ENCODE measurements around the gene NEMF.
"Not testable (repeated sequence)": the region's sequence is repeated elsewhere in the genome, so short reads cannot be mapped to it uniquely, and the experiment has no call there.

The NEMF gene

GRCh38 chr14:49755378-49755777 is 97.2 kb downstream of the NEMF start:
- DNase-seq (ENCODE audit: low read depth in 3 of 3) = no peak

GRCh38 chr14:49754570-49755097 is 98.0 kb downstream of the NEMF start:
- no peak for DNase-seq (ENCODE audit: low read depth in 3 of 3)

- not testable (repeated sequence) for DNase-seq (ENCODE audit: low read depth in 3 of 3)
These were observed 106.1 kb downstream of the NEMF start for GRCh38 chr14:49746476-49746875.

GRCh38 chr14:49745191-49745590 is 107.4 kb downstream of the NEMF start:
- DNase-seq (ENCODE audit: low read depth in 3 of 3) = no peak

- not testable (repeated sequence) for DNase-seq (ENCODE audit: low read depth in 3 of 3)
These were observed 116.9 kb downstream of the NEMF start for GRCh38 chr14:49735669-49736068.

- no peak for DNase-seq (ENCODE audit: low read depth in 3 of 3)
These were observed 118.8 kb downstream of the NEMF start for GRCh38 chr14:49733836-49734235.

- DNase-seq (ENCODE audit: low read depth in 3 of 3) = no peak
These were observed 119.7 kb downstream of the NEMF start for GRCh38 chr14:49732896-49733295.
